Measurements from ENCODE around the gene NUDT3. TPM values are rescaled to one million over a fixed set of nuclear protein-coding genes. Genes with fewer than 3 reads are reported as not detected.
"Not testable (repeated sequence)": the region's sequence is repeated elsewhere in the genome, so short reads cannot be mapped to it uniquely, and the experiment has no call there.

NUDT3 gene
- total RNA-seq, 1 experiment from 2014 or later, result 10.6 TPM

- no peak for DNase-seq (ENCODE audit: low spot score)
- in situ Hi-C loops (cut with HindIII; ENCODE audit: low sequenced_read_pairs), result no loop called here
These were observed 61.0 kb downstream of the NUDT3 start for GRCh38 chr6:34331371-34332050.

DNA sequence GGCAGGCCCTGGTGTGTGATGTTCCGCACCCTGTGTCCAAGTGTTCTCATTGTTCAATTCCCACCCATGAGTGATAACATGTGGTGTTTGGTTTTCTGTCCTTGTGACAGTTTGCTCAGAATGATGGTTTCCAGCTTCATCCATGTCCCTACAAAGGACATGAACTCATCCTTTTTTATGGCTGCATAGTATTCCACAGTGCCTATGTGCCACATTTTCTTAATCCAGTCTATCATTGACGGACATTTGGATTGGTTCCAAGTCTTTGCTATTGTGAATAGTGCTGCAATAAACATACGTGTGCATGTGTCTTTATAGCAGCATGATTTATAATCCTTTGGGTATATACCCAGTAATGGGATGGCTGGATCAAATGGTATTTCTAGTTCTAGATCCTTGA is 62.7 kb downstream of the NUDT3 start:
- DNase-seq (ENCODE audit: low spot score); in situ Hi-C loops (cut with HindIII; ENCODE audit: low sequenced_read_pairs): not testable (repeated sequence)

DNA sequence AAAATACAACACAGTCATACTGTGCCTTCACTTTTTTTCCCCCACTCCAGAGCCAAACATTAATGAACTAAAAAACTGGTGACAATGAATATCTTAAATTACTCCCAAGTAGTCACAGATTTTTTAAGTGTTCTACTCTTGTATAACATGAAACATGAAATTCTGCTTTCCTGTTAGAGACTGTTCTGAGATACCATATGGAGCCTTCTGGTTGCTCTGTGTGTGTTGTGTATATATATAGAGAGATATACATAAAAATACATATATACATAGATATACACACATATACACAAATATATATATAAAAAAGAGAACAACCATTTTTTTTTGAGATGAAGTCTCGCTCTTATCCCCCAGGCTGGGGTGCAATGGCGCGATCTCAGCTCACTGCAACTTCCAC is 63.5 kb downstream of the NUDT3 start:
- no peak for DNase-seq (ENCODE audit: low spot score)
- in situ Hi-C loops (cut with HindIII; ENCODE audit: low sequenced_read_pairs), result no loop called here

GRCh38 chr6:34327313-34328205 is 64.9 kb downstream of the NUDT3 start:
- in situ Hi-C loops (cut with HindIII; ENCODE audit: low sequenced_read_pairs); DNase-seq (ENCODE audit: low spot score): not testable (repeated sequence)

DNA sequence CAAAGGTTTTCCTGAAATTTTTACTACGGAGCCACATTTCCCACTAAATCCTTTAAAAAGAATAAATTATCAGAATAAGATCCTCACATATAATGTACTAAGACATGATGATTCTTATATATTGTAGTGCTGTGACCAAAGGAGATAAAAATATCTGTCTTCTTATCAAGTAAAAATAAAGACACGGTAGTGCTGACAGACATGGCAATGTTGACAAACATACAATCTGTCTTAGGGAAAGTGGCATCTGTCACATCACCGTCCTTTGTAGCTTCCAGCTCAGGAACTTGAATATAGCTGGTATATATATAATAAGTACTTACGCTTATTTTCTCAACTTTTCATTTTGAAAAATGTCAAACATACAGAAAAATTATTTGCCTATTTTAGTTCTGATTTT is 66.8 kb downstream of the NUDT3 start:
- DNase-seq (ENCODE audit: low spot score), result no peak
- in situ Hi-C loops (cut with HindIII; ENCODE audit: low sequenced_read_pairs), result no loop called here

GRCh38 chr6:34324738-34325444 is 67.6 kb downstream of the NUDT3 start:
- DNase-seq (ENCODE audit: low spot score), result peak; percentile 42
- in situ Hi-C loops (cut with HindIII; ENCODE audit: low sequenced_read_pairs), result no loop called here

DNA sequence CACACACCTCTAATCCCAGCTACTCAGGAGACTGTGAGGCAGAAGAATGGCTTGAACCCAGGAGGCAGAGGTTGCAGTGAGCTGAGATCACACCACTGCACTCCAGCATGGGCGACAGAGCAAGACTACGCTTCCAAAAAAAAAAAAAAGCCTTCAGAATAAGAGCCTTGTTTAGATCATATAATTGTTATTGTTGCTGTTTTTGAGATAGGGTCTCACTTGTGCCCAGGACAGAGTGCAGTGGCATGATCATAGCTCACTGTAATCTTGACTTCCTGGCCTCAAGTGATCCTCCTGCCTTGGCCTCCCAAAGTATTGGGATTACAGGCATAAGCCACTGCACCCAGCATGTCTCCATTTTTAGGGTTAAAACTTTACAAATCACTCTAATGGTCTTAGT is 68.2 kb downstream of the NUDT3 start:
- in situ Hi-C loops (cut with HindIII; ENCODE audit: low sequenced_read_pairs); DNase-seq (ENCODE audit: low spot score): not testable (repeated sequence)

- in situ Hi-C loops (cut with HindIII; ENCODE audit: low sequenced_read_pairs), result no loop called here
These were observed 69.2 kb downstream of the NUDT3 start for GRCh38 chr6:34323300-34323699.

DNA sequence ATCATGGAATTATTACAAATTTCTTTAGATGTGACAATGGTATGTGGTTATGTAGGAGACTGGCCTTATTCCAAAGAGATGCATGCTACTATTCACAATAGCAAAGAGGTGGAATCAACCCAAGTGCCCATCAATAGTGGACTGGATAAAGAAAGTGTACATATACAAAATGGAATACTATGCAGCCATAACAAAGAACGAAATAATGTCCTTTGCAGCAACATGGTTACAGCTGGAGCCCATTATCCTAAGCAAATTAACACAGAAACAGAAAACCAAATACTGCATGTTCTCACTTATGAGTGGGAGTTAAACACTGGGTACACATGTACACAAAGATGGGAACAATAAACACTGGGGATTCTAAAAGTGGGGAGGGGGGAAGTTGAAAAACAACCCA is 69.7 kb downstream of the NUDT3 start:
- in situ Hi-C loops (cut with HindIII; ENCODE audit: low sequenced_read_pairs), result no loop called here
- DNase-seq (ENCODE audit: low spot score), result no peak

More at GRCh38 chr6:34323300-34323699, 69.2 kb downstream of the NUDT3 start:
- DNase-seq (ENCODE audit: low spot score), result no peak

GRCh38 chr6:34321821-34322220 is 70.6 kb downstream of the NUDT3 start:
- in situ Hi-C loops (cut with HindIII; ENCODE audit: low sequenced_read_pairs), result no loop called here

GRCh38 chr6:34319471-34319885 is 73.0 kb downstream of the NUDT3 start:
- in situ Hi-C loops (cut with HindIII; ENCODE audit: low sequenced_read_pairs), result no loop called here
- DNase-seq (ENCODE audit: low spot score), result no peak

More at GRCh38 chr6:34321821-34322220, 70.6 kb downstream of the NUDT3 start:
- DNase-seq (ENCODE audit: low spot score), result no peak

GRCh38 chr6:34318499-34319470 is 73.7 kb downstream of the NUDT3 start:
- in situ Hi-C loops (cut with HindIII; ENCODE audit: low sequenced_read_pairs), result no loop called here
- DNase-seq (ENCODE audit: low spot score), result no peak

DNA sequence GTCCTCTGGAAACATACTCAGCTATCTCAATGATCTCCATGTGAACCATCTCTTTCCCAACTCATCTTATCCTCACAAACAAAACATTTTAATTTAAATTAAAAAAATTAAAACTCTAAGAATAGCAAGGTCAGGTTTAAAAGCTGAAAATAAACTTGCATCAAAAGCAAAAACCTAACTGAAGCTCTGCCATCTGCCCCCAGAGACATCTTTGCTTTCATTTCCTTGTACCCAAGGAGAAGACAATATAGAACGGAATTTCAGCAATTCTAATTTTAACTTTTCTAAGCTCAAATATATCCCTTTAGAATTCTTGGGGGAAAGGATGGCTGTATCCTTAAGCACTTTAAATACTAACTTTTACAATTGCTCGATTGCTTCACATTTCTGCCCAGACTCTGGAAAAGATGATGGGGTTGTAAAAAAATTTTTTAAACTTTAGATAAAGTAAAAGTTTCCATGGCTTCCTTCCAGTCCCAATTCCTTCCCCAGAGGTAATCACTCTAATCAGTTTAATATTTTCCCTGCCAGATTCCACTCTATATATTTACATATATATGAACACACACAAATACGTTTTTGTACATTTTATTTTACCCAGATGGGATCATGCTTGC is 74.5 kb downstream of the NUDT3 start:
- DNase-seq (ENCODE audit: low spot score), result no peak
- in situ Hi-C loops (cut with HindIII; ENCODE audit: low sequenced_read_pairs), result no loop called here

DNA sequence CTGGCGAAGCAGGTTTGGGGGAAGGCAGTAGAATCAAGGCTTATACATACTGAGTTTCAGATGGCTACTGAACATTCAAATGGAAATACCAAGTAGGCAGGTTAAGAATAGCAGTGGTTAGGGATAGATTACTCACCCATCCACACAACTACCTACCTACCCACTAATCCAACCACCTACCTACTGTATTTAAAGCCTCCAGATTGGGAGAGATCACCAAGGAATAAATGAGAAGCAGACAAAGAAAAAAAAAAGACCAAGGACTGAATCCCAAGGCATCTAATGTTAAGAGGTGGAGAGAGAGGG is 75.3 kb downstream of the NUDT3 start:
- DNase-seq (ENCODE audit: low spot score), result no peak
- in situ Hi-C loops (cut with HindIII; ENCODE audit: low sequenced_read_pairs), result no loop called here

- in situ Hi-C loops (cut with HindIII; ENCODE audit: low sequenced_read_pairs), result no loop called here
- no peak for DNase-seq (ENCODE audit: low spot score)
These were observed 75.9 kb downstream of the NUDT3 start for GRCh38 chr6:34316431-34317171.

GRCh38 chr6:34315780-34316179 is 76.7 kb downstream of the NUDT3 start:
- in situ Hi-C loops (cut with HindIII; ENCODE audit: low sequenced_read_pairs), result no loop called here
- DNase-seq (ENCODE audit: low spot score), result no peak

DNA sequence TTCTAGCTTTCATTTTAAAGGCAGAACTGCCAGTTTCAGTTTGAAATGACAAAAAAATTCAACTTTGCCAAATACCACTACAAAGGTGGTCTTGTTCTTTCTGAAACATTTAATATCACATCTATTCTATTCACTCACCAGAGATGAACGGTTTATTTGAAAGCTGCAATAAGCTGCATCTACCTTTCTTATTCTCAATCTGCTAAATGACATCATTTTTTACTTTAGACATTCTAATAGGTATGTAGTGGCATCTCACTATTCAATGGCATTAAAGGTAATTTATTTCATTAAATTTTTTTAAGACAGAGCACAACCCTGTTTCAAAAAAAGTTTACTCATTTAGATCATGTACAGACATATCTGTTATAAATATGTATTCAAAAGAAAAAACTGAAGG is 77.2 kb downstream of the NUDT3 start:
- in situ Hi-C loops (cut with HindIII; ENCODE audit: low sequenced_read_pairs), result no loop called here
- DNase-seq (ENCODE audit: low spot score), result no peak

DNA sequence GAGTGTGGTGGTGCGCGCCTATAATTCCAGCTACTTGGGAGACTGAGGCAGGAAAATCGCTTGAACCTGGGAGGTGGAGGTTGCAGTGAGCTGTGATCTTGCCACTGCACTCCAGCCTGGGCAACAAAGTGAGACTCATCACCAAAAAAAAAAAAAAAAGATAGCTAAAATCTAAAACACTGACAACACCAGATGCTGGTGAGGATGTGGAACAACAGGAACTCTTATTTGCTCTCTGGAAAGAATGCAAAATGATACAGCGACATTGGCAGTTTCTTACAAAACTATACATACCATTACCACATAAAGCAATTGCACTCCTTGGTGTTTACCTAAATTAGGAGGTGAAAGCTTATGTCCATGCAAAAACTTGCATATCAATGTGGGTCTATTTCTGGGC is 80.2 kb downstream of the NUDT3 start:
- DNase-seq (ENCODE audit: low spot score), result no peak
- in situ Hi-C loops (cut with HindIII; ENCODE audit: low sequenced_read_pairs), result no loop called here
